GM18526 (cell line): ENCODE results near the gene LMF2.
A peak's percentile ranks its signal among the peaks of the same experiment; 100 is the strongest.

Experiments
- POLR2A ChIP-seq: IDR thresholded peaks from 3 replicates; pipeline ENCODE4 v1.6.1; 2011; ENCODE audit not compliant: insufficient read length; ENCODE audit errors: extremely low read depth

The LMF2 gene

DNA sequence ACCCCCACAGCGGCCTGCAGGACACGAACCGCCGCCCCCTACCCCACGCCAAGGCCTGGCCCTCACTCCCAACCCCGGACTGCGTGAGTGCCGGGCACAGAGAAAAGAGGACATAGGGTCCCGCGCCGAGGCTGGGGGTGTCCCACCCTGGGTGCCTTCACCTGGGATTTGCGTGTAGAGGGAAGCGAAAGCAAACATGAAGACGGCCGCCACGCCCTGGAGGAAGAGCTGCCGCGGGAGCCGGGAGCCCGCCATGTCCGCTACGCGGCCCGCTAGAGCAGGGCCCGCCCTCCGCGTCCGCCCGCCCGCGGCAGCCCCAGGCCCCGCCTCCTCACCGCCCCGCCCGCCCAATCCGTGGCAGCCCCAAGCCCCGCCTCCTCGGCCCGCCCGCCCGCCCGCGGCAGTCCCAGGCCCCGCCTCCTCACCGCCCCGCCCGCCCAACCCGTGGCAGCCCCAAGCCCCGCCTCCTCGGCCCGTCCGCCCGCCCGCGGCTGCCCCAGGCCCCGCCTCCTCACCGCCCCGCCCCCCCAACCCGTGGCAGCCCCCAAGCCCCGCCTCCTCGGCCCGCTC is at the start of gene LMF2:
LMF2 (minus strand) TSS at position 282 of the 570 bp plus-strand sequence; CDS start at position 255, 27 bp downstream.
- peak; percentile 76 for TF ChIP-seq POLR2A

DNA sequence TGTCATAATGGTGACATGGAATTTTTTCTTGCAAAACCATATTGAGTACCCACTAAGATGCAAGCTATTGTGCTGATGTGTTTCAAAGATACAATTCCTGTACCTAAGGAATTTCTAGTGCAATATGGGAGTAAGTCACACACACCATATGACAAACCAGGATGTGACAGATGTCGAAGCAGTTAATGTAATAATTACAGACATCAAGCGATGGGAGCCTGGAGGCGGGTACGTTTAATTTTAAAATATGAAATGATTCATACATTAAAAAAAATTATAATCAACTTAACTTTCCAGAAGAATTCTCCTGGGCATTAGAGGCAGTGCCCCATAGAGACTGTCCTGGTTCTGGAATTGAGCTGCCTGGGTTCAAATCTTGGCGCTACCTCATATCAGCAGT is 49.2 kb upstream of the LMF2 start:
- TF ChIP-seq POLR2A = no peak

DNA sequence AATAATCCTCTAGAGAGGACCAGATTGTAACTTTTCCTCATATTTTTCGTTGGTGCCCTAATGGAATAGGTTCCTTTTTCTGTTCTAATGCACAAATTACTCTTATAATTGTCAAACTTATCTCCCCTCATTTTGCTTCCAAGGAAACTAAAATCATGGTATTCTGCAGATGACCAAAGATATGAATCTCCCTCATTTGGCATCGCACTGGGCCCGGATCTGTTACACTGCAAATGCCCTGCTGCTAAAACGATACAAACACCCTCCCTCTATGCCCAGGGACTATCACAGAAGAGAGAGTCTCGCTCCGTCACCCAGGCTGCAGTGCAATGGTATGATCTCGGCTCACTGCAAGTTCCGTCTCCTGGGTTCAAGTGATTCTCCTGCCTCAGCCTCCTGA is 45.8 kb upstream of the LMF2 start:
- no peak for TF ChIP-seq POLR2A

DNA sequence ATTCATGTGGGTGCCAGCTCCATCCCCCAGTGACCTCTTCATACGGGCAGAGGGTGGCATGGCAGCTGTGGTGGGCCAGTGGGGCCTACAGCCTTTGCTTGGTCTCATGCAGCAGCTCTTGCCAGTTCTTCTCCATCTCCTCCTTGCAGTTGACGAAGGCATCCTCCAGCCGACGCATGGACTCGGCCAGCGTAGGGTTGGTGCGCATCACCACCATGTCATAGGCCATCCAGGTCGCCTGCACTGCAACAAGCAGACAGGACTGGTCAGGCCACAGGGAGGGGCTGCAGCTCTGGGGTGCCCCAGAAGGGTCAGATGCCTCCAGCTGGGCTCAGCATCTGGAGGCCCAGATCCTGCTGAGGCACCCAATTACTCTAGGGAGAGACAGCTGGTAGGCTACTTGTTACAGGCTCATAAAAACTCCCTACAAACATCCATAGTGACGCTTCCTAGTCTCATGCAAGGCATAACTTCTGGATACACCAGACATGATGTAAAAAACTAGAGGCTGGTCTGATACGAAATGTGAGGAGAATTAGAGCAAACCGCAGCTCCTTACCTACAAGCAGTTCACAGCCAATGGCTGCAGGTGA is 43.8 kb upstream of the LMF2 start:
- TF ChIP-seq POLR2A = no peak

GRCh38 chr22:50550395-50550794 is 42.9 kb upstream of the LMF2 start:
- no peak for TF ChIP-seq POLR2A

- TF ChIP-seq POLR2A = no peak
Measured at GRCh38 chr22:50548921-50549790, 41.7 kb upstream of the LMF2 start.

DNA sequence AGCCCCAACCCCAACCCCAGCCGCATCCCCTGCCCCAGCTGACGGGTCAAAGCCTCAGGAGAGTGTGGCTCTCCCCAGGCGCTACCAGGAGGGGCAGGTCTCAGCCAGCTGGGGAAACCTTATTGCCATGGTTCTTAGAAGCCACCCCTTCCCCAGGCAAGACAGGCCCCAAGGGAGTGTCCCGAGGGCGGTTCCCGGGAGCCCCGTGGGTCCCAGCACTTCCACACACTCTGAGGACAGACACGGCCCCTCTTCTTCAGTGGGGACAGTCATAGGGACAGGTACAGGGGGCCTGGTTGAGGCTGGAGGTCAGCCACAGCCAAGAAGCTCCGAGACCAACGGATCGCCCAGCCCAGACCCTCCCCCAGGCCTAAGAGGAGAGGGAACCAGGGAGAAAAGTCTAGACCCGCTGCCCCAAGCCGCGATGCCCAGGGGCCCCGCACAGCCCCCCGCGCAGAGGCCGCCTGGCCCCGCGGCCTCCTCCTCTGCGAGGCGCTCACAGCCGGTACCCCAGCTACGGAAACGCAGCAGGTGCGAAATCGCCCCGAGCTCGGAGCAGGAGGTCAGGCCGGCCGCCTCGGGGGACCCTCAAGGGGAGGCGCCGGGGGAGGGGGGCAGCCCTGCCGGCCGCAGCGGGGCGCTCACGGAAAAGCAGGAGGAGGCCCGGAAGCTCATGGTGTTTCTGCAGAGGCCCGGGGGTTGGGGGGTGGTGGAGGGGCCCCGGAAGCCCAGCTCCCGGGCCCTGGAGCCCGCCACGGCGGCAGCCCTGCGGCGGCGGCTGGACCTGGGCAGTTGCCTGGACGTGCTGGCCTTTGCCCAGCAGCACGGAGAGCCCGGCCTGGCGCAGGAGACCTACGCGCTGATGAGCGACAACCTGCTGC is 40.8 kb upstream of the LMF2 start:
- peak; percentile 14 for TF ChIP-seq POLR2A

- TF ChIP-seq POLR2A = no peak
Measured at GRCh38 chr22:50547263-50547985, 39.9 kb upstream of the LMF2 start.

- no peak for TF ChIP-seq POLR2A
Measured at GRCh38 chr22:50546326-50547262, 39.1 kb upstream of the LMF2 start.

DNA sequence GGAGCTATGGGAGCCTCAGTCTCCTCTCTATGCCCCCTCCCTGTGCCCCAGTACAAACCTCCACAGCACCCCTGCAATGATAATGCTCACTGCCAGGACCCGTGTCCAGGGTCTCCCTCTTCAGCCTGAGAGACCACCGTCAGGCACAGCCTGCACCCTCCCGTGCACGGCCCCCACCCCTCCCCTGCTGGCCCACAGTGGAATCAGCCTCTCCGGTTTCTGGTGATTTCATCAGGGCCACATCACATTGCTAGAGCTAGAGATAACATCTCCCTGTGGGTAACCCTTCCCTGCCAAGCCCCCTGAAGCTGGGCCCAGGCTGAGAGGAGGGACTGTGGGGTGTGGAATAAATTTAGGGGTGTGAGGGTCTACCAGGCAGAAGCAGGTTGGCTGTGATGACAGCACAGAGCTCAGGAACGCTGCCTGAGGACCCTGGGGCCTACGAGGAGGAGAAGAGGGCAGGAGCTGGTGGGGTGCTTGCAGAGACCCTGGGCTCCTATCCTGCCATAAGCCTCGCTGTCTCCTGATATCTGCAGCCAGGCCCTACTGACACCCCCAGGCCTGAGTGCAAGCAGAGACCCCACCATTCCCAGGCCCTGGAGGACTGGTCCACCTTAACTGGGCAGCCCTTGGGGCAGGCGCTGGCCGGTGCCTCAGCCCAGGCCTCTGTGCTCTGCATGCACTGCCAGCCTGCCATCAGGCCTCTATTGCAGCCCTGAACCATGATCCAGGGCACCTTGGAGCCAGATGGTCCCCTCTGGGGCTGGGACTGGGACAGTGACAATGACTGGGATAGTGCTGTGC is 38.2 kb upstream of the LMF2 start, which contains the start of gene KLHDC7B:
KLHDC7B (plus strand) TSS at position 378 of the 804 bp plus-strand sequence; CDS start at position 723, 345 bp downstream.
- no peak for TF ChIP-seq POLR2A

- peak; percentile 17 for TF ChIP-seq POLR2A
Measured at GRCh38 chr22:50544746-50545253, 37.3 kb upstream of the LMF2 start.

DNA sequence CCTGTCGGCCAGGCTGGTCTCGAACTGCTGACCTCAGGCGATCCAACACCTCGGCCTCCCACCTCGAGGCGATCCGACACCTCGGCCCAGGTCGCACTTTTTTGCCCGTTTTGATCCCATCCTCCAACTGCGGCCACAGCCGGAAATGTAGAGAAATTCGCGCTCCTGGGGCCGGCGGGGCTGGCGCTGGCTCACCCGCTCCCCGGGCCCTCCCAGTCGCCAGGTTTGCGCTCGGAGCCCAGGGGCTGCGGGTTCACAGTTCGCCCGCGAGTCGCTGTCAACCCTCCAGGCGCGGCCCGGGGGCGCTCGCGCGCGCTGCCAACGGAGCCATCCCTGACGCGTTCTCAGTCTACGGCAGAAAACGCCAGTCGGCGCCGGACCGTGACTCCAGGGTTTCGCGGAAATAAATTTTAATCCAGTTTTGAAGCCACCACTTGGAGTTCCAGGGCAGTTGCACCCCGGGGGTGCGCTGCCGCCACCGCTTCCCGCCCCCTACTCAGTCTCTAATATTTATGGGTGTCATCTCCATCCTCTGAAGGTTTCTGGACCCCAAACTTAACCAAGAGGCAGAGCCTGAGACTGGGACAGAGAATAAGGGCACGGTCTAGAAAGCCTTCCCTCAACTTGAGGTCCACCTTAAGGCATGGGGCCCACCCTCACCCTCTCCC is 36.7 kb upstream of the LMF2 start:
- peak; percentile 27 for TF ChIP-seq POLR2A
